Activated CD8-positive, alpha-beta memory T cell treated with anti-CD3 and anti-CD28 coated beads, Interleukin-2, amount 50 U/mL, for 1 hour (primary cell): ENCODE data around the gene C9orf153.
"Not testable (repeated sequence)": the region's sequence is repeated elsewhere in the genome, so short reads cannot be mapped to it uniquely, and the experiment has no call there.

Experiments
- DNase-seq: peaks from one replicate; pipeline ENCODE4 v3.0.0-alpha.2; 2020; ENCODE audit errors: extremely low read depth

The C9orf153 gene

DNA sequence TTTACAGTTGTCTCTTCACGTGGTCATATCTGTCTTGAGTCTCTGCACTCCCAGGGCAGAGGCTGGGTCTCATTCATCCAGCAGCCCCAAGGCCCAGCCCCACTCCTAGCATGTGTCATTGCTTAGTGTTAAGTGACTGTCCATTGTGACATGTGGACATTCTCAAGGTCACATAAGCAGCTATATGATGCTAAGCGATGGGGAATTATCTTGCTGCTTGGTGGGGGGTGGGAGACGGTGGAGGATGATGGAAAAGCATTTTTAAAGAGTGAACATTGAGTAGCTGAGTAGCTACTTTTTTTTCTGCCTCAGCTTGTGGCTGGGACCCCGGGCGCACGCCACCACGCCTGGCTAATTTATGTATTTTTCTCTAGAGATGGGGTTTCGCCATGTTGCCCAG, at the start of gene C9orf153:
Gene C9orf153 (minus strand): TSS at position 101 of the 400 bp plus-strand sequence. CDS start 30,054 bp downstream, outside the sequence.
- DNase-seq: no peak

DNA sequence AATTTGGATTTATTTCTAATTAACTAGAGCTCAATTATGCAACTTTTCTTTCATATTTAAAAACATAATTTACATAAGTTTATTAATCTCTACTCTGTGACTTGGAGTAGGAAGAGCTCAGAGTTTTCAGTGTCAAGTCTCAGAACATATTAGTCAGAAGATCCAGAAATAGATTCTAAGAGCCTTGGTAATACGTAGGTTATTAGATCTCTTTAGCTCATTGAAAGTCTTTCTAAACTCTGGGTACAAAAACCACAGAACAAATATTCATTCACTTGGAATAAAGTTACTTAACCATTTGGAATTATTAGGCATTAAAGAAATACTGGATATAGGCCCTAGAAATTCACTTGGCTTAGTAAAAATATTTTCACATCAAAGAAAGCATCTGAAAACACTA, 49.2 kb upstream of the C9orf153 start:
- no peak for DNase-seq

DNA sequence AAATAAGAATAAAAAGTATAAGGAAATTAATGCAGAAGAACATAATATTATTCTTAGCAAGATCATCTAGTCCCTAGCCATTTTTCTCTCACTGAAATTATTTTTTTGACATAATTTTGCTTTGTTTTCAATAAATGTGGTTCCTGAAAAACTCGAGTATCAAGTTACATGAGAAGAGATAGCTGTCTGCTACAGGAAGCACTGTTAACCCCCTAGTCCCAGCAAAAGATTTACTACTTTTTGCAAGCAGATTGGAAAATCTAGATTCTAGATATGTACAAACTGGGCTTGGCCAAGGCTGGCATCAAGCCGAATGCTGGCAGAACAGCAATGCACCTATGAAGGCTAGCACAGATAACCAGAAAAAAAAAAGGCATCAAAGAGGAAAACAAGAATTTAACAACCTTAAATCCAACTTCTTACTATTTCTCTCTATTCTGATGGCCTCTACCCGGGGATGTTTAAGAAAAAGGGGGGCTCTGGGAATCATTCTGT, 44.8 kb upstream of the C9orf153 start:
- no peak for DNase-seq

DNA sequence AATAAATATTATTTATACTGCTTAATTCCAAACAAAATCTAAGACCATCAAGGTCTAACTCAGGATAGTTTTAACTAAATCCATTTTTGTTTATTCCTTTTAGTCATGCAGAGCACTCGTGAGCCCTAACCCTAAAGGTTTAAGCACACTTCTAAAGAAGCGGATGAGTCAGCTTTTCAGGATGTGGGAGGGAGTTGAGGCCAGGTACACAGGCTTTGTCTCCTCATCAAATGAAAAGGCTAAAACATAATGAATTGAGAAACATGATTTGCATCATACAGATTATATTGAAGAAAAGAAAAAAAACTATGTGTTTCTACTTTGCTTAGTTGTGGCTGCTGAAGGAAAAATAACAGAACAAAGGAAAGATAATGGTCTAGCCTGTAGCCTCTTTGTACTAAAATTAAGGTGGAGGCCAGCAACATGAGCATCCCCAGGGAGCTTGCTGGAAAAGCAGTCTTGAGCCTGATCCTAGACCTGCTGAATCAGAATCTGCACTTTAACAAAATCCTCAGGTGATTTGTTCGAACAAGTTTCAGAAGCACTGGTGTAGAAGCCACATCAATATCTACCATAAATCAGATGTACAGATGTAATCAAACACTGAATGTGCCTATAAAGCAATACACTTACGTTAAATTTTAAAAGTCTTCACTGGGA, 44.0 kb upstream of the C9orf153 start:
- peak; percentile 10 for DNase-seq

GRCh38 chr9:86301686-86302085, 42.2 kb upstream of the C9orf153 start:
- no peak for DNase-seq

DNA sequence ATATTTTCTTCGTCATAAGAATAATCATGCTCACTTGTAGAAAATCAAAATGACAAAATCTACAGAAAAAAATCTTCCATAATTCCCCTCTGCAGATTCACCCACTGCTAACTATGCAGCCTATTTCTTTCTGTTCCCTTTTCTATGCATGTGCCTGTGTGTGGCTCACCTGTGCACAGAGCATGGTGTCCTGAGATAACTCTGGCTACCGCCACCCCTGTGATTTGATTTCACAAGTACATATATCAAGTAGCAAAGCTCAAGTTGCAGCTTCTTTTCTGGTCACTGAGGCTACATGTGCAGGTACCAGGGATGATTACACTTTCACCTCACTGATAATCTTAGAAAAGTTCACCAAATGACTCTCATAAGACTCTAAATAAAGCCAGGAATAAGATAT, 41.2 kb upstream of the C9orf153 start:
- no peak for DNase-seq

DNA sequence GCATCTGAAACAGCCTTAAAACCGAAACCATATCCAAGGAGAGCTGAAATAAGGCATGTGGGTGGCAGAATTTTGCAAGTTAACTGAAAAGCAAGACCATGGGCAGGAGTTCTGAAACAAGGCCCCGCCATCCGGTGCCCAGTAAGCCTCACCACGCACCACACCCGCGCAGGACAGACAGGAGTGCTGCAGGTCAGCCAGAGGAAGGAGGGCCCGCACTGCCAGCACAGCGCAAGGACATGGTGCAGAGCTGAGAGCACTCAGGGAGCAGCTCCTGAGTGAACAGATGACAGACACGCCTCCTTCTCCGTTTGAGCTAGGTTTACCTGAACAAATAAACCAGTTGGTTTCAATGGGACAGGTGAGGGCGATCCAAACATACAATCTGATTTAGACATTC, 39.4 kb upstream of the C9orf153 start:
- DNase-seq: no peak

DNA sequence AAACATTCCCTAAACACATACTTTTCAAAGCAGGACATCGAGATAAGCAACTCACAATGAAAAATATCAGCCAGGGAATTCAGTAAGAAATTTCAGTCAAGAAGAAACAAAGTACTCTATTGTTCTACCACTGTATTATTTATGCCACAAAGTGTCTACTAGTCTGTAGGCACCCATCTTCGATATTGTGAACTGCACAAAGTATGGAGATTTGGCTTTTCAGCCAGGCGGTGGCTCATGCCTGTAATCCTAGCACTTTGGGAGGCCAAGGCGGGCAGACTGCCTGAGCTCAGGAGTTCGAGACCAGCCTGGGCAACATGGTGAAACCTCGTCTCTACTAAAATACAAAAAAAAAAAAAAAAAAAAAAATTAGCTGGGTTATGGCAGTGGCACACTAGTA, 30.9 kb upstream of the C9orf153 start:
- DNase-seq: not testable (repeated sequence)

GRCh38 chr9:86288499-86289198, 29.2 kb upstream of the C9orf153 start:
- DNase-seq: no peak

DNA sequence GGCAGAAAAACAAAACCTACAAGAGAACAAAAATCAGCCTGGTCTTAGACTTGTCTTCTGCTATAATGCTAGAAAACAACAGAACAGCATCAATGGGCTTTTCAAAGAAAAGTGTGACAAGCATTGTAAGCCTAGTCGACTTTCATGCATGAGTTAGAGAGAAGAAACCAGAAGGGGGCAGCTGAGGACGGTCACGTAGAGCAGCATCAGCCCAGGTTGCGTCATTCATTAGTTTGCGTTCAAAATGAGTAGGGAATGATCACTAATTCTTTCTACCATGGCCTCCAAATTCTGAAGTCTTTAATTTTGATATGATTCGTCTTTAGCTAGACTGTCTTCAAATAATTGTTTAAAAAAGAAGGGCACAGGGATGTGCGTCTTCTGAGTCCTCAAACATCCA, 27.6 kb upstream of the C9orf153 start:
- DNase-seq: no peak

DNA sequence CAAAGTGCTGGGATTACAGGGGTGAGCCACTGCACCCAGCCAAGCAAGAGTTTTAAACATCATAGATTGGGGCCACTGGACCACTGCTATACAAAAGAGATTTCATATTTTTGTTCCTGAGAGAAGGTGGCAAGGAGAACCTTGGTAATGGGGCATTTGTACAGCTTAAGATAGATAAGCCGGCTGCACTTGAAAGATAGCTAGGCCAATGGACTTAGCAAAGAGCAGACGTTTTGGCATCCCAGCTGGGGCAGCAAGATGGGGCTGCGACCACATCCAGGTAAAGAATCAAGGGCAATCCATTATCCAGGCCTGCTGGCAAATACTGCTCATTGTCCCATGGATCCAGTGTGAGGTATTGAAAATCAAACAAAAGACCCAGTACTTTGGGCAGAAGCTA, 26.8 kb upstream of the C9orf153 start:
- no peak for DNase-seq

DNA sequence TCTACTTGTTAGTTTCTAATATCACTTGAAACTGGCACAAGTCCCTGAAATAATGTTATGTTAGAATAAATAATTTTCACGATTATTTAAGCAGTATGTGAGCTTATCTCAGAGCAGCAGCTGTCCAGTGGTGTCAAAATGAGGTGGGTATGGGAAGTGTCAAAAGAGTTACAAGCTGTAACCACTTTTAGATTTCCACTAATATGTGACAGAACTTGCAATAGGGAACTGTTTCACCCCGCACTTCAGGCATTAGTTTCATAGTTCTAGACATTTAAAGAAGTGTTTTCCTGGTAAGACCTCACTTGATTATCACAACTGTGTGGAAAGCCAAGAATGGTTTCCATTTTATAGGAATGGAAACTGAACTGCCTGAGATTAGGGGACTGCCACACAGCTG, 25.8 kb upstream of the C9orf153 start:
- no peak for DNase-seq

GRCh38 chr9:86282979-86283535, 23.6 kb upstream of the C9orf153 start:
- DNase-seq: no peak

- peak; percentile 97 for DNase-seq
Measured at GRCh38 chr9:86282077-86282978, 22.9 kb upstream of the C9orf153 start, which contains the start of gene ISCA1. ISCA1 (minus strand) TSS chr9:86282538; CDS start chr9:86282458, 80 bp downstream.

- DNase-seq: no peak
Measured at GRCh38 chr9:86281593-86282076, 22.2 kb upstream of the C9orf153 start.

DNA sequence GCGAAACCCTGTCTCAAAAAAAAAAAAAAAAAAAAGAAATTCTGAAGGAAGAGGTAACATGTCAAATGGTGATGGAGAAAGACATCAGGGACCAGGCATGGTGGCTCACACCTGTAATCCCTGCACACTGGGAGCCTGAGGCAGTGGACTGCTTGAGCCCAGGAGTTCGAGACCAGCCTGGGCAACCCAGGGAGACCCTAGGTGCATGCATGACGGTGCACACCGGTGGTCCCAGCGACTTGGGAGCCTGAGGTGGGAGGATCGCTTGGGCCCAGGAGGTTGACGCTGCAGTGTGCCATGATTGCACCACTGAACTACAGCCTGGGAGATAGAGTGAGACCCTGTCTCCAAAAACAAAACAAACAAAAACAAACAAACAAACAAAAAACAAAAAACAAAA, 21.1 kb upstream of the C9orf153 start:
- no peak for DNase-seq

GRCh38 chr9:86279839-86280238, 20.4 kb upstream of the C9orf153 start:
- no peak for DNase-seq

- no peak for DNase-seq
Measured at GRCh38 chr9:86277072-86277471, 17.6 kb upstream of the C9orf153 start.

- no peak for DNase-seq
Measured at GRCh38 chr9:86275962-86276361, 16.5 kb upstream of the C9orf153 start.

GRCh38 chr9:86274821-86275643, 15.6 kb upstream of the C9orf153 start:
- no peak for DNase-seq

DNA sequence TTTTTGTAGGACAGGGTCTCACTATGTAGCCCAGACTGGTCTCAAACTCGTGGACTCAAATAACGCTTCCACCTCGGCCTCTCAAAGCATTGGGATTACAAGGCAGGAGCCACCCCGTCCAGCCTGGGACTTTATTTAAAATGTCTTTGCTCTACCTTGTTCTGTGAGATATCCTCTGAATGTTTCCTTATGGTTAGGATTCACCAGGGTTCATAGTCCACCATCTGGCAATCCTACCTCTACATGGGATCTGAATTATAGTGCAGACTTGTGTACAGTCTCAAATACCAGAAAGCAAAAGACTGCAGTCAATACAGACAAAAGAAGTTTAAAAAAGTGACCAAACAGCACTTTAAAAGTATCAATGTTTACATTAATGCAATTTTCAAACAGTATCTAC, 12.8 kb upstream of the C9orf153 start:
- no peak for DNase-seq
